Small intestine (tissue), 7 donors: ENCODE measurements around the gene CRISPLD2. TPM values are rescaled to one million over a fixed set of nuclear protein-coding genes. Genes with fewer than 3 reads are reported as not detected.
"Not testable (repeated sequence)": the region's sequence is repeated elsewhere in the genome, so short reads cannot be mapped to it uniquely, and the experiment has no call there.

Source experiments
- DNase-seq, 2 donors: peaks; one replicate each; pipeline versions ENCODE4 v3.0.0 to v3.0.0-alpha.2; 2013
- FAIRE-seq: peaks from 2 replicates; lab custom pipeline; 2012; peaks lifted over from hg19 to GRCh38; lab: Jason Lieb, UNC
- H3K27ac ChIP-seq, 3 donors: one replicate each; pipeline ENCODE4 v1.5.1; 2013; ENCODE audit warnings: low read length in 2 of 3, mild to moderate bottlenecking in 2 of 3, control low read depth in 1 of 3, inconsistent platforms in 1 of 3, low read depth in 1 of 3, moderate library complexity in 1 of 3
- H3K27me3 ChIP-seq, 3 donors: one replicate each; pipeline ENCODE4 v1.6.1; 2013; ENCODE audit warnings: low read length in 3 of 3, inconsistent platforms in 1 of 3; ENCODE audit not compliant: control insufficient read depth in 3 of 3, insufficient read depth in 3 of 3
- H3K36me3 ChIP-seq, 3 donors: one replicate each; pipeline ENCODE4 v1.6.1; 2013; ENCODE audit warnings: low read length in 3 of 3, inconsistent platforms in 1 of 3, low read depth in 1 of 3, mild to moderate bottlenecking in 1 of 3, moderate library complexity in 1 of 3; ENCODE audit not compliant: control insufficient read depth in 3 of 3, insufficient read depth in 2 of 3
- H3K4me1 ChIP-seq, 3 donors: one replicate each; pipeline ENCODE4 v1.6.1; 2013; ENCODE audit warnings: low read length in 2 of 3, inconsistent platforms in 1 of 3, low read depth in 1 of 3, mild to moderate bottlenecking in 1 of 3, moderate library complexity in 1 of 3; ENCODE audit not compliant: control insufficient read depth in 3 of 3, insufficient read depth in 2 of 3
- H3K4me3 ChIP-seq, 3 donors: one replicate each; pipeline ENCODE4 v1.5.1; 2013; ENCODE audit warnings: low read length in 3 of 3, control low read depth in 1 of 3, inconsistent platforms in 1 of 3, low read depth in 1 of 3, mild to moderate bottlenecking in 1 of 3, moderate library complexity in 1 of 3
- H3K9me3 ChIP-seq, 2 donors: one replicate each; pipeline ENCODE4 v1.6.1; 2013; ENCODE audit warnings: low read depth in 1 of 2, low read length in 1 of 2; ENCODE audit not compliant: control insufficient read depth in 2 of 2, insufficient read depth in 1 of 2
- WGBS, 3 donors: extraction: QIAGEN DNeasy Blood & Tissue Kit; methylation state at CpG; one replicate each; pipeline ENCODE4 v1.1.7; 2013; 5-methylcytosine and 5-hydroxymethylcytosine counted together
- polyA plus RNA-seq, 4 donors: library from polyadenylated mRNA; stranded (reverse) in 3 of 4; unstranded in 1 of 4; fragments of 200-250 nt in 3 of 4; fragments of 120-200 nt in 1 of 4; gene quantifications; one replicate each; pipeline versions ENCODE4 v1.2.1 to v1.2.3, GENCODE V29; 2013
- donor health status: healthy with polysubstance abuse.
- donor health status: control.
- donor health status: control.
- donor health status: Bipolar disorder and iron deficiency.
- donor health status: healthy.

Gene CRISPLD2
- polyA plus RNA-seq, 4 donors: 0.89 to 31.4 (median 4.9) TPM

GRCh38 chr16:84864326-84864955 is 44.7 kb downstream of the CRISPLD2 start:
- no peak for DNase-seq
- no peak for FAIRE-seq
- no peaks in the 10 kb centered on the region for H3K27me3 ChIP-seq
- no peak overlapping the region for H3K4me3 ChIP-seq
- H3K9me3 ChIP-seq: peaks cover 0 to 13% of the 10 kb centered on the region in 2 donors
- H3K27ac ChIP-seq: no peak overlapping the region
- 80 to 84% (median 82%) methylated on average over 13 of the region's 13 CpGs for WGBS, 3 donors
- peaks cover 0 to 4% (median 3%) of the 10 kb centered on the region in 3 donors for H3K36me3 ChIP-seq
- no peaks in the 10 kb centered on the region for H3K4me1 ChIP-seq

DNA sequence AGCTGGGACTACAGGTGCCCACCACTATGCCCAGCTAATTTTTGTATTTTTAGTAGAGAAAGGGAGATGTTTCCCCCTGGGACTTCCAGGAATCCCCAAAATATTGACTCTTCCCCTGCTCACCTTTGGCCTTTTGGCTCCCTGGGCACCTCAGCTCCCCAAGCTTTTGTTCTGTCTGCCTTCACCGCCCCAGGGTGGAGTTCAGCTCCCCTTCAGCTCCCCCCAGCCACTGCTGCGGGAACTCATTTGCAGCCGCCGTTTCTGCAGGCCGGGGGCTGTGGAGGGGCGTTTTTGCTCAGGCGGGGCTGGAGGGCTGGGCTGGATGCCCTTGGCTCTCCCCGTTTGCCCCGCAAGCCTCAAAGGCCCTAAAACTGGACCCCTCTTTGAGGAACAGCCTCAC is 47.9 kb downstream of the CRISPLD2 start:
- Histone ChIP-seq H3K27ac (no peak overlapping the region), H3K4me3 (no peak overlapping the region), H3K36me3 (peaks cover 0 to 5% (median 3%) of the 10 kb centered on the region in 3 donors), H3K4me1 (no peaks in the 10 kb centered on the region), H3K9me3 (no peaks in the 10 kb centered on the region), H3K27me3 (no peaks in the 10 kb centered on the region)
- 72 to 87% (median 80%) methylated on average over 9 of the region's 9 CpGs for WGBS, 3 donors
- DNase-seq: no peak
- FAIRE-seq: no peak

DNA sequence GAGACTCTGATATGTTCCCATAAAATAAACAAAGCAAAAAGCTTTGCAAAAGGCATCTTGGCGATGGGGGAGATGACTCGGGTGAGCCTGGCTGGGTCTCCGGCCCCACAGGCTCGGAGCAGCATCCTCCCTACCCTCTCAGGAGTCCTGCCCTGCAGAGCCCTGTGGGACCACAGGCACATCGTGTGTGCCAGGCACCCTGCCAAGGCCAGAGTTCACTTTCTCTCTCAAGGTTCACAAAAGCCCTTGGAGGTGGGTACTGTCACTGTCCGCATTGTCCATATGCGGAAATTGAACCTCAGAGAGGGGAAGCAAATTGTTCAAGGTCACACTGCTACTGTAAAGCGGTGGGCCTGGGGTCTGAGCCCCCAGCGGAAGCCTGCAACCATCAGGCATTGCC is 48.5 kb downstream of the CRISPLD2 start:
- H3K9me3 ChIP-seq: no peaks in the 10 kb centered on the region
- no peaks in the 10 kb centered on the region for H3K4me1 ChIP-seq
- FAIRE-seq: no peak
- DNase-seq: no peak
- peaks cover 0 to 8% (median 3%) of the 10 kb centered on the region in 3 donors for H3K36me3 ChIP-seq
- no peaks in the 10 kb centered on the region for H3K27me3 ChIP-seq
- no peak overlapping the region for H3K4me3 ChIP-seq
- 65 to 76% (median 71%) methylated on average over 9 of the region's 9 CpGs for WGBS, 3 donors
- no peak overlapping the region for H3K27ac ChIP-seq

DNA sequence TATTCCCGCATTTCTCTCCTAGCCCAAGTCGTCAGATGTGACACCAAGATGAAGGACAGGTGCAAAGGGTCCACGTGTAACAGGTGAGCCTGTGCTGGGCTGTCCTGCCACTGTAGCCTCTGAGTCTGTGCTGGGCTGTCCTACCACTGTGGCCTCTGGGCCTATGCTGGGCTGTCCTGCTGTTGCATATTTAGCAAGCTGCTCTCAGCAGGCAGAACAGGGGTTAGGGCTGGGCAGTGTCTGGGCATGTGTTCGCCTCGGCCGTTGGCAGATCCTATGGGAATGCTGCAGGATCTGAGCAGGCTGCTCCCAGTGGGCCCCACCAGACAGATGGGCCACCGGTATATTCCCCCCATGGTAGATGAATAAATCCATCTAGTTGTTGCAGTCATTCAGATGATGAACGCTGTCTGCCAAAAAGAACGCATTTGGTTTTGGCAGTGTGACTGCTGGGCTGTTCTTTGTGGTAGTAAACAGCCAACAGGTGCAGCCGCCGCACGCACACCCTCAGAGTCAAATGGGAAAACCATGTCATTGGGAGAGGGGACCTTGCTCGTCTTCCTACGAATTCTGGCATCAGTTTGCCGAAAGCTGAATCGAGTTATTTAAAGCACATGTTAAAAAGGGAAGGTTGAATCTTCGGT is 49.2 kb downstream of the CRISPLD2 start:
- Histone ChIP-seq H3K36me3 (peaks cover 0 to 6% (median 3%) of the 10 kb centered on the region in 3 donors), H3K27ac (no peak overlapping the region), H3K9me3 (no peaks in the 10 kb centered on the region), H3K4me3 (no peak overlapping the region), H3K4me1 (no peaks in the 10 kb centered on the region), H3K27me3 (no peaks in the 10 kb centered on the region)
- WGBS, 3 donors: 89 to 92% (median 90%) methylated on average over 17 of the region's 17 CpGs
- DNase-seq (no peak), FAIRE-seq (no peak)

DNA sequence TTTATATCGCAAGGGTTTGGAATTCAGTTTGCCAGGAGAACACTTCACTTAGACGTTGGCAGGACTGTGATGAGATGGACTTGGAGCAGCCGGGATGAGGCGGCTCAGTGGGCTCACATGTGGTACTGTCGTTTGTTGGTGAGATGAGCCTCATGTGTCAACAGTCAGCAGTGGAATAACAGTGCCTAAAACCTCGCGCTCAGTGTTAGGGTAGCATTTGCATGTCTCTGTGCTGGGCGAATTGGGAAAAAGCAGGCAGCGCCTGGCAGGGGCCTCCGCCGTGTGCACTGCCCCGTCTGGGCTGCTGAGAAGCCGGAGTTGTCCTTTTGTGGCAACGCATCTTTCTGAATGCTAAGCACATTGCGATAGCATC is 49.7 kb downstream of the CRISPLD2 start:
- H3K4me3 ChIP-seq: no peak overlapping the region
- no peaks in the 10 kb centered on the region for H3K27me3 ChIP-seq
- FAIRE-seq: no peak
- H3K4me1 ChIP-seq: no peaks in the 10 kb centered on the region
- 89 to 92% (median 92%) methylated on average over 15 of the region's 15 CpGs for WGBS, 3 donors
- H3K9me3 ChIP-seq: no peaks in the 10 kb centered on the region
- DNase-seq: no peak
- H3K27ac ChIP-seq: no peak overlapping the region
- H3K36me3 ChIP-seq: peaks cover 0 to 6% (median 3%) of the 10 kb centered on the region in 3 donors

DNA sequence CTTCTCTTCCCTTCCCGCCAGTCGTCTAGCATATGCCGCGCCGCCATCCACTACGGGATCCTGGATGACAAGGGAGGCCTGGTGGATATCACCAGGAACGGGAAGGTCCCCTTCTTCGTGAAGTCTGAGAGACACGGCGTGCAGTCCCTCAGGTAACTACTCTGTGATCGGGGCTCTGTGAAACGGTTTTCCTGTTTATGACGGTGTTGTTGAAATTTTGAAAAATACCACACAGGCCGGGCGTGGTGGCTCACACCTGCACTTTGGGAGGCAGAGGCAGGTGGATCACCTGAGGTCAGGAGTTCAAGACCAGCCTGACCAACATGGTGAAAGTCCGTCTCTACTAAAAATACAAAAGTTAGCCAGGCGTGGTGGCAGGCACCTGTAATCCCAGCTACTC is 53.2 kb downstream of the CRISPLD2 start:
- WGBS, 3 donors: 86 to 93% (median 87%) methylated on average over 17 of the region's 17 CpGs
- not testable (repeated sequence) for H3K36me3 ChIP-seq

GRCh38 chr16:84874004-84874435 is 54.2 kb downstream of the CRISPLD2 start:
- DNase-seq (no peak), FAIRE-seq (no peak)
- peaks cover 0 to 11% (median 0%) of the 10 kb centered on the region in 3 donors for H3K36me3 ChIP-seq
- no peaks in the 10 kb centered on the region for H3K9me3 ChIP-seq
- H3K4me1 ChIP-seq: no peaks in the 10 kb centered on the region
- 45 to 80% (median 77%) methylated on average over 4 of the region's 4 CpGs for WGBS, 3 donors
- no peak overlapping the region for H3K27ac ChIP-seq
- H3K4me3 ChIP-seq: no peak overlapping the region
- H3K27me3 ChIP-seq: no peaks in the 10 kb centered on the region

More for the DNA sequence above, 53.2 kb downstream of the CRISPLD2 start:
- not testable (repeated sequence) for H3K4me3 ChIP-seq, H3K27ac ChIP-seq, H3K4me1 ChIP-seq, FAIRE-seq, H3K9me3 ChIP-seq, DNase-seq, H3K27me3 ChIP-seq

DNA sequence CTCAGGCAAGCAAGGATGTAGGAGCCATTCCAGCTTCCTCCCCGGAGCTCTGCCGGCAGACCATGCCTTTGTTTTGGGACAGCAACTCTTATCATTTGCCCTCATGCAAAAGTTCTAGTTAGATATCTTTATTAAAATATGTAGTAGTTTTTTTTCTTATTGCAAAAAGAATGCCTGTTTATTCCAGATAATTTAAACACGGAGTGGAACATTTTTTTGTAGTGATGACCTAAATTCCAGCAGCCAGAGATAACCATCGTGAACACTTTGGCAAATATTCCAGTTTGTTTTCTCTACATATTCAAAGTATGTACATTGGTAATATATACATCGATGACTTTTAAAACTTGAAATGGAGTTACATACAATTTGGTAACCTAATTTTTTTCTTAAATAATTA is 54.8 kb downstream of the CRISPLD2 start:
- Histone ChIP-seq H3K4me3 (no peak overlapping the region), H3K27me3 (no peaks in the 10 kb centered on the region), H3K36me3 (peaks cover 0 to 11% (median 0%) of the 10 kb centered on the region in 3 donors), H3K27ac (no peak overlapping the region), H3K9me3 (no peaks in the 10 kb centered on the region), H3K4me1 (no peaks in the 10 kb centered on the region)
- FAIRE-seq (no peak), DNase-seq (no peak)
- WGBS, 3 donors: 74 to 88% (median 85%) methylated on average over 5 of the region's 5 CpGs
